Common myeloid progenitor, CD34-positive (primary cell): ENCODE measurements around the gene ADARB2.

Experiments
- CTCF ChIA-PET: fragments of 350-600 bp; sonication (Branson Sonifier 250); formaldehyde crosslinking; loops from one replicate; lab custom pipeline; 2021; ENCODE audit warnings: antibody characterized with exemption; lab: Charles Lee
- POLR2A ChIA-PET: fragments of 350-600 bp; sonication (Branson Sonifier 250); formaldehyde crosslinking; loops from one replicate; lab custom pipeline; 2021; ENCODE audit warnings: antibody characterized with exemption; lab: Charles Lee
- DNase-seq, 3 donors: peaks; one replicate each; pipeline versions ENCODE4 v3.0.0 to v3.0.0-alpha.2; 2013
- H3K27ac ChIP-seq, 2 experiments: 1 replicate in 1 of 2; 2 replicates in 1 of 2; pipeline ENCODE4 v1.7.0; 2013; ENCODE audit warnings: inconsistent platforms in 2 of 2, low read length in 2 of 2, mild to moderate bottlenecking in 2 of 2, low read depth in 1 of 2, moderate library complexity in 1 of 2; ENCODE audit not compliant: severe bottlenecking in 2 of 2, insufficient read depth in 1 of 2, poor library complexity in 1 of 2
- H3K27me3 ChIP-seq, 5 experiments: replicated peaks in 2 of 5; 1 replicate in 3 of 5; 2 replicates in 2 of 5; pipeline versions ENCODE4 v1.6.1 to v1.7.0; 2013; ENCODE audit warnings: low read length in 4 of 5, mild to moderate bottlenecking in 2 of 5, moderate library complexity in 2 of 5, inconsistent platforms in 1 of 5; ENCODE audit not compliant: insufficient read depth in 5 of 5, control insufficient read depth in 4 of 5
- H3K36me3 ChIP-seq, 4 experiments: 1 replicate in 2 of 4; 2 replicates in 2 of 4; pipeline versions ENCODE4 v1.6.1 to v1.7.0; 2013; ENCODE audit warnings: low read length in 3 of 4, control low read depth in 1 of 4, mild to moderate bottlenecking in 1 of 4; ENCODE audit not compliant: control insufficient read depth in 4 of 4, insufficient read depth in 4 of 4
- H3K4me1 ChIP-seq, 4 experiments: 1 replicate in 3 of 4; 2 replicates in 1 of 4; pipeline versions ENCODE4 v1.6.1 to v1.7.1; 2013; ENCODE audit warnings: low read length in 3 of 4, mild to moderate bottlenecking in 3 of 4, control low read depth in 1 of 4, inconsistent platforms in 1 of 4, moderate library complexity in 1 of 4; ENCODE audit not compliant: control insufficient read depth in 4 of 4, insufficient read depth in 4 of 4; ENCODE audit errors: control extremely low read depth in 1 of 4
- H3K4me3 ChIP-seq, 7 experiments: 1 replicate in 4 of 7; 2 replicates in 3 of 7; pipeline versions ENCODE4 v1.5.1 to v1.7.0; 2013; ENCODE audit warnings: mild to moderate bottlenecking in 7 of 7, low read length in 6 of 7, moderate library complexity in 6 of 7, inconsistent platforms in 2 of 7, low read depth in 2 of 7, control low read depth in 1 of 7; ENCODE audit not compliant: insufficient read depth in 4 of 7, control insufficient read depth in 1 of 7; ENCODE audit errors: extremely low read depth in 1 of 7
- H3K9me3 ChIP-seq, 5 experiments: 1 replicate in 4 of 5; 2 replicates in 1 of 5; pipeline versions ENCODE4 v1.6.1 to v1.7.1; 2013; ENCODE audit warnings: low read length in 4 of 5, mild to moderate bottlenecking in 2 of 5, inconsistent platforms in 1 of 5, low read depth in 1 of 5, moderate library complexity in 1 of 5; ENCODE audit not compliant: control insufficient read depth in 4 of 5, insufficient read depth in 2 of 5; ENCODE audit errors: control extremely low read depth in 1 of 5
- WGBS: methylation state at CpG from one replicate; pipeline ENCODE4 v1.1.5; 2013; ENCODE audit not compliant: insufficient coverage; 5-methylcytosine and 5-hydroxymethylcytosine counted together

ADARB2 gene

DNA sequence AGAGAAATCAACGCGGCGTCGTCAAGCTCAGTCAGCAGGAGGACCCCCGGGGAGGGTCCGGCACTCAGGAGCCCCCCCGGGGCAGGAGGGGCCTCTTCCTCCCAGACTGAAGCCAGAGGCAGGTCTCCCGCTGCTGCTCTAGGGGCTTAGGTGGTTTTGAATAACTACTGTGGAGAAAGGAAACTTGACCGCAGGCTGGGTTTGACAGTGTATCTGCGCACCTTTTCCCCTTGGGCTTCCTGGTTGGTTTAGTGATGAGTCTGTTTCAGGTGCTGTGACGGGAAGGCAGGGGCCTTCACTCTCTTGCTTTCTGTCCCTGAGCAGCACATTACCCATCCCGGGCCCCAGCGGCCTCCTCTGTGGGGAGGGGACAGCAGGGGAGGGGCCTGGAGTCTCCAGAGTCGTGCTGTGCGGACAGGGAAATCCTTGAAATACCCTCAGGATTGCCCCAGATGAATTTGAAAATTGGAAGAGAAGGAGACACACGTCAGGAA, 262.2 kb downstream of the ADARB2 start:
- Histone ChIP-seq H3K4me1 (peaks cover 0 to 4% (median 0%) of the 10 kb centered on the region in 4 experiments), H3K27ac (no peak overlapping the region), H3K27me3 (peaks cover 0 to 30% (median 2%) of the 10 kb centered on the region in 5 experiments), H3K36me3 (no peaks in the 10 kb centered on the region), H3K9me3 (peaks cover 0 to 9% (median 6%) of the 10 kb centered on the region in 5 experiments), H3K4me3 (no peak overlapping the region)
- WGBS: 20% methylated on average over 8 of the region's 16 CpGs
- POLR2A ChIA-PET: no interaction called here
- CTCF ChIA-PET: interaction anchor here (1.0 kb wide), 1 partner anchor 9 kb away, joined by 3 read pairs; no protein-coding TSS in a partner anchor
- DNase-seq: no peak

DNA sequence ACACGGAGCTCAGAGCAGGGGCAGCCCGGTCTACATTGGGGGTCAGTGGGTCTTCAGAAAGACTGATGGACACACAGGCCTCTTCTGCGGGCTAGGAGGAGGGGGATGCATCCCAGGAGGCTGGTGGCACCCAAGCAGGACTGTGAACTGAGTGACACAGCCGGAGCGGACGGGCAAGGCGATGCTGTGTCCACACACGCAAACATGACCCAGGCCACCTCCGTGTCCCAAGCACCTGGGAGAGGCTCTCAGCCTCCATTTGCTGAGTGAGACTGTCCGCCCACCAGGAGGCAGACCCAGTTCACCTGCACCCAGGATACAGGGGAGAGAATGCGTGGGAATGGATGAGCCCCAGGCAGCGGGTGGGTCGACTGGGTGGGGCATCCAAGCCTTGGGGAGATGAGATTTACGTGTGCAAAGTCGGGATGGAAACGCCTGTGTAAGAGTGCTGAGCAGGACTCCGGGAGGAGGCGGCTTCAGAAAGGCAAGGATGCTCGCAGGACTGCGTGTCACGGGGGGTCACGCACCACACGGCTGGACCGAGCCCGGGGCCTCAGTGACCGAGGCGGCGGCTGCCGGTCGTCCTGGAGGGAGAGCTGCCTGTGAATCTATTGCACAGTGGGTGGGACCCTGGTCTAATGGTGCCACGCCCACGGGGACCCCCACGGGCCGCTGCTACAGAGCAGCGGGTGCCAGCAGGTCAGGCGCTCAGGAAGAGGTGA, 262.8 kb downstream of the ADARB2 start:
- DNase-seq: no peak
- Histone ChIP-seq H3K27ac (no peak overlapping the region), H3K4me3 (no peak overlapping the region), H3K9me3 (peaks cover 0 to 9% (median 6%) of the 10 kb centered on the region in 5 experiments), H3K36me3 (no peaks in the 10 kb centered on the region), H3K27me3 (peaks cover 0 to 30% (median 2%) of the 10 kb centered on the region in 5 experiments), H3K4me1 (peaks cover 0 to 4% (median 0%) of the 10 kb centered on the region in 4 experiments)
- ChIA-PET CTCF (interaction anchor here (1.0 kb wide), 1 partner anchor 8 kb away, joined by 3 read pairs; no protein-coding TSS in a partner anchor), POLR2A (no interaction called here)
- 78% methylated on average over 36 of the region's 36 CpGs for WGBS

DNA sequence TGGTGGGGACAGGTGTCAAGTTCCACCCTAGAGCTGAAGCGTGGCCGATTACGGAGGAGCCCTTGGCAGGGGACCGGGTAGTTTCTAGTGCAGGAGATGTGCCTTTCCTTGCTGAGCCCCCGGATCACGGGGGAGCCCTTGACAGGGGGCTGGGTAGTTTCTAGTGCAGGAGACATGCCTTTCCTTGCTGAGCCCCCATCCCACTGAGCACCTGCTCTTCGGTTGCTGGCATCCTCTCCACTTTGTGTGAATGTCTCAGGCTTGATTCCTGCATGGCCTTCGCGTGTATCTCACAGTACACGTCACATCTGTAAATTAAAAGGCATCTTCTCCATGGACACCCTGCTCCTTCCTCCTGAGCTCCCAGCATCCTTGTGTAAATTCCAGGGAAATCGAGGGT, 263.5 kb downstream of the ADARB2 start:
- POLR2A ChIA-PET: interaction anchor here (0.7 kb wide), 1 partner anchor 140 kb away, joined by 3 read pairs; no protein-coding TSS in a partner anchor
- CTCF ChIA-PET: interaction anchor here (1.0 kb wide), 1 partner anchor 8 kb away, joined by 3 read pairs; no protein-coding TSS in a partner anchor
- Histone ChIP-seq H3K27me3 (peaks cover 0 to 30% (median 2%) of the 10 kb centered on the region in 5 experiments), H3K4me1 (peaks cover 0 to 4% (median 0%) of the 10 kb centered on the region in 4 experiments), H3K27ac (no peak overlapping the region), H3K4me3 (no peak overlapping the region), H3K9me3 (peaks cover 0 to 6% (median 2%) of the 10 kb centered on the region in 5 experiments), H3K36me3 (no peaks in the 10 kb centered on the region)
- 76% methylated on average over 11 of the region's 11 CpGs for WGBS
- no peak for DNase-seq

DNA sequence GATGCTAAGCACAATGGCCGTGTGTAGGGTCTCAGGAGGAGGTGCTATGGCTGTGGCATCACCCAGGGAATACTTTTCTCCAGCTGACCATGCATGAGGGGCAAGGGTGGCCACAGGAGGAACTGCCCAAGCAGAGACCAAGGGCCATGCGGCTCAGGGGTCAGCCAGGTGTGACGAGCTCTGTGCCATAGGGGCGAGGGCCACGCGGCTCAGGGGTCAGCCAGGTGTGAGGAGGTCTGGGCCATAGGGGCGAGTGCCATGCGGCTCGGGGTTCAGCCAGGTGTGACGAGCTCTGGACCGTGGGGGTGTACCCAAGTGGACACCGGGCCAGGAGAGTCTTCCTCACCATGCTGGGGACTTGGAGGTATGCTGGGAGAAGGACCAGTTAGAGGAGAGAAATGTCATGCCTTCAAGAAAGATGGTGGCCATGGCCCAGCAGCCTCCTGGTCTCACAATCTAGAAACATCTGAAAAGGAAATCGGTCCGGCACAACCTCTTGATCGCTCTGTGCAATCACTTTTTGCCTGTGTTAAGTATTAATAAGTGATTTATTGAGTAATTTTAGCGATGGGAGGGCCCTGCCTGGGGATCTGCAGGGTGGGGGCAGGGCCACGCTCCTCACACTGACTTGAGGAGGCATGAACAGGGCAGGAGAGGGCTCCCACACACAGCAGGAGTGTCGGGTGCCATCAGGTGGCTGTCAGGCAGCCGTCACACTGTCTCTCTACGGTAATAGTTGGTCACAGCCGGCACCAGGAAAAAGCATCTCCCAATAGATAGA, 265.0 kb downstream of the ADARB2 start:
- DNase-seq: no peak
- Histone ChIP-seq H3K4me1 (peaks cover 0 to 4% (median 0%) of the 10 kb centered on the region in 4 experiments), H3K27me3 (peaks cover 0 to 39% (median 2%) of the 10 kb centered on the region in 5 experiments), H3K36me3 (no peaks in the 10 kb centered on the region), H3K27ac (no peak overlapping the region), H3K9me3 (no peaks in the 10 kb centered on the region), H3K4me3 (no peak overlapping the region)
- CTCF ChIA-PET: no interaction called here
- POLR2A ChIA-PET: no interaction called here
- WGBS: 94% methylated on average over 21 of the region's 21 CpGs

DNA sequence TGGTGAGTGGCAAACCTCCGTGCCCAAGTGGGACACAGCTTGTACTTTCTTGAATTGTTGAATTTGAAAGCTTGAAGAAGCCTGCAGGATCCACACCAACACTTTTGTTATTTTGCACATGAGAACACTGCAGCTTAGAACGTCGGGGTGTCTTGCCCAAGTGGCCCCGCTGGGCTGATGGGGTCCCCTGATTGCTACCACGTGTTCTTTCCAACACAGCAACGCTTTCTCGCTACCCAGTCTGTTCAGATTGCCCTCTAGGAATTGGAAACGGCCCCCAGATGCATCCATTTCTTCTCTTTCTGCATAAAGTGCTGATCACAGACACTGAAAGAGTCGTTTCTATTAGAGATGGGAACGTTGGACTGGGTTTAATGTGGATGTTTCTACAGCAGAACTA, 268.5 kb downstream of the ADARB2 start:
- ChIA-PET POLR2A (no interaction called here), CTCF (no interaction called here)
- H3K9me3 ChIP-seq: no peaks in the 10 kb centered on the region
- peaks cover 0 to 26% (median 0%) of the 10 kb centered on the region in 5 experiments for H3K27me3 ChIP-seq
- no peaks in the 10 kb centered on the region for H3K4me1 ChIP-seq
- H3K27ac ChIP-seq: no peak overlapping the region
- H3K4me3 ChIP-seq: no peak overlapping the region
- WGBS: 90% methylated on average over 7 of the region's 10 CpGs
- no peaks in the 10 kb centered on the region for H3K36me3 ChIP-seq
- DNase-seq: no peak

DNA sequence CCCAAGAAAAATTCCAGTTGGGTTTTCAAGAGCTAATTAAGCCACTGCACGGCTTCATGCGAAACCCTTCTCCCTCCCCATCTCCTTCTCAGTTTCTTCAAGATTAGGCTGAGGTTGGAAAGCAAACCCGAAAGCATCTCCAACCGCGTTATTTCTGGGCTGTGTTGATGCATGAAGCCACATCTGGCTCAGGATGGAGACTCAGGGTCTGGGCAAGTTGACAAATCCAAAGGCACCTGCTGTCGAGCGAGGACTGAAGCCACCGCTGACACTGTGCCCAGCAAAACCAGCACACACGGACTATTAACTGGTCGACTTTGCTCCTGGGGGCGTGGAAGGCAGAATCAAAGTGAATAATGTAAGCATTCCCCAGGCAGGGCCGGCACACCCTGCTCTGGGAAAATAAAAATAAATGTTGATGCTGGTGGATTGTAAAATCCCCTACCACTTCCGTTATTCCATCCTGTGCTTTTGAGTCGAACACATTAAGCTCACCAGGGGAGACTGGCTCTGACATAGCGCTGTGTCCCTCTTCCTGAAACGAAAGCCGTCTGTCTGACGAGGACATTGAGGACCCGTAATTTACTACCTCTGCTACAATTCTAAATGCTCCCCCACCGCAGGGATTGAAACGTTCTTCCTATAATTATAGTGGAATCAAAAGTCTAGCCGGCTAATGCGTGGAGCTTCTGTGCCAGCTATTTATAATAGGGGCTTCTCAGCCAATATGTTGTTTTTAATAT, 269.8 kb downstream of the ADARB2 start:
- Histone ChIP-seq H3K4me1 (peaks cover 0 to 5% (median 0%) of the 10 kb centered on the region in 4 experiments), H3K27ac (no peak overlapping the region), H3K4me3 (no peak overlapping the region), H3K27me3 (peaks cover 0 to 19% (median 0%) of the 10 kb centered on the region in 5 experiments), H3K36me3 (no peaks in the 10 kb centered on the region), H3K9me3 (no peaks in the 10 kb centered on the region)
- WGBS: 82% methylated on average over 17 of the region's 23 CpGs
- CTCF ChIA-PET: no interaction called here
- no peak for DNase-seq
- POLR2A ChIA-PET: no interaction called here
